Mononuclear cell (primary cell): Measurements from ENCODE around the gene ACSS3. TPM values are rescaled to one million over a fixed set of nuclear protein-coding genes. Genes with fewer than 3 reads are reported as not detected.

Experiments used
- H3K27me3 ChIP-seq: 2 replicates; pipeline ENCODE4 v1.6.0; 2011; ENCODE audit warnings: low read length, control low read depth; ENCODE audit not compliant: insufficient read depth
- H3K4me1 ChIP-seq: 2 replicates; pipeline ENCODE4 v1.5.1; 2011; ENCODE audit warnings: mild to moderate bottlenecking, low read length, control low read depth; ENCODE audit not compliant: insufficient read depth
- H3K4me3 ChIP-seq: 2 replicates; pipeline ENCODE4 v1.5.1; 2011; ENCODE audit warnings: mild to moderate bottlenecking, low read length, moderate library complexity
- H3K9me3 ChIP-seq: 2 replicates; pipeline ENCODE4 v1.5.1; 2011; ENCODE audit warnings: low read depth, mild to moderate bottlenecking, control low read depth, low read length
- total RNA-seq: library from RNA; depleted of rRNA; stranded (reverse); fragments of >200 nt; gene quantifications from one replicate; pipeline ENCODE4 v1.2.3, GENCODE V29; 2012

ACSS3 gene
- total RNA-seq, 1 donor, result 0.10 TPM

- H3K4me3 ChIP-seq, result no peak overlapping the region
- H3K27me3 ChIP-seq, result no peaks in the 10 kb centered on the region
- no peaks in the 10 kb centered on the region for H3K9me3 ChIP-seq
- no peaks in the 10 kb centered on the region for H3K4me1 ChIP-seq
Measured at GRCh38 chr12:81128930-81129554, 51.2 kb downstream of the ACSS3 start.

GRCh38 chr12:81136519-81136918 is 58.6 kb downstream of the ACSS3 start:
- no peak overlapping the region for H3K4me3 ChIP-seq
- H3K9me3 ChIP-seq, result no peaks in the 10 kb centered on the region
- no peaks in the 10 kb centered on the region for H3K4me1 ChIP-seq
- no peaks in the 10 kb centered on the region for H3K27me3 ChIP-seq

- no peaks in the 10 kb centered on the region for H3K9me3 ChIP-seq
- H3K4me1 ChIP-seq, result no peaks in the 10 kb centered on the region
- no peak overlapping the region for H3K4me3 ChIP-seq
- H3K27me3 ChIP-seq, result no peaks in the 10 kb centered on the region
Measured at GRCh38 chr12:81137801-81138200, 59.9 kb downstream of the ACSS3 start.

GRCh38 chr12:81141217-81141616 is 63.3 kb downstream of the ACSS3 start:
- Histone ChIP-seq H3K4me3 (no peak overlapping the region), H3K4me1 (no peaks in the 10 kb centered on the region), H3K9me3 (no peaks in the 10 kb centered on the region), H3K27me3 (no peaks in the 10 kb centered on the region)

GRCh38 chr12:81143057-81143456 is 65.2 kb downstream of the ACSS3 start:
- H3K9me3 ChIP-seq, result no peaks in the 10 kb centered on the region
- H3K4me3 ChIP-seq, result no peak overlapping the region
- H3K27me3 ChIP-seq, result no peaks in the 10 kb centered on the region
- H3K4me1 ChIP-seq, result no peaks in the 10 kb centered on the region

GRCh38 chr12:81146228-81147225 is 68.6 kb downstream of the ACSS3 start:
- H3K4me1 ChIP-seq, result no peaks in the 10 kb centered on the region
- H3K27me3 ChIP-seq, result no peaks in the 10 kb centered on the region
- H3K4me3 ChIP-seq, result no peak overlapping the region
- no peaks in the 10 kb centered on the region for H3K9me3 ChIP-seq

- Histone ChIP-seq H3K9me3 (no peaks in the 10 kb centered on the region), H3K27me3 (no peaks in the 10 kb centered on the region), H3K4me3 (no peak overlapping the region), H3K4me1 (no peaks in the 10 kb centered on the region)
Measured at GRCh38 chr12:81147292-81147919, 69.5 kb downstream of the ACSS3 start.

GRCh38 chr12:81150382-81150781 is 72.5 kb downstream of the ACSS3 start:
- Histone ChIP-seq H3K4me3 (no peak overlapping the region), H3K9me3 (no peaks in the 10 kb centered on the region), H3K4me1 (no peaks in the 10 kb centered on the region), H3K27me3 (no peaks in the 10 kb centered on the region)

- no peaks in the 10 kb centered on the region for H3K4me1 ChIP-seq
- H3K9me3 ChIP-seq, result no peaks in the 10 kb centered on the region
- H3K27me3 ChIP-seq, result no peaks in the 10 kb centered on the region
- H3K4me3 ChIP-seq, result no peak overlapping the region
Measured at GRCh38 chr12:81159856-81160255, 82.0 kb downstream of the ACSS3 start.

- H3K27me3 ChIP-seq, result no peaks in the 10 kb centered on the region
- H3K4me3 ChIP-seq, result no peak overlapping the region
- H3K9me3 ChIP-seq, result no peaks in the 10 kb centered on the region
Measured at GRCh38 chr12:81161680-81162079, 83.8 kb downstream of the ACSS3 start.

GRCh38 chr12:81162391-81163136 is 84.7 kb downstream of the ACSS3 start:
- no peak overlapping the region for H3K4me3 ChIP-seq
- H3K27me3 ChIP-seq, result no peaks in the 10 kb centered on the region
- no peaks in the 10 kb centered on the region for H3K4me1 ChIP-seq
- no peaks in the 10 kb centered on the region for H3K9me3 ChIP-seq

More at GRCh38 chr12:81161680-81162079, 83.8 kb downstream of the ACSS3 start:
- no peaks in the 10 kb centered on the region for H3K4me1 ChIP-seq

GRCh38 chr12:81164827-81165226 is 86.9 kb downstream of the ACSS3 start:
- H3K9me3 ChIP-seq, result no peaks in the 10 kb centered on the region
- no peak overlapping the region for H3K4me3 ChIP-seq
- no peaks in the 10 kb centered on the region for H3K27me3 ChIP-seq
- no peaks in the 10 kb centered on the region for H3K4me1 ChIP-seq

- H3K4me3 ChIP-seq, result no peak overlapping the region
Measured at GRCh38 chr12:81166790-81167189, 88.9 kb downstream of the ACSS3 start.

GRCh38 chr12:81167694-81168093 is 89.8 kb downstream of the ACSS3 start:
- no peak overlapping the region for H3K4me3 ChIP-seq
- H3K4me1 ChIP-seq, result no peaks in the 10 kb centered on the region
- H3K27me3 ChIP-seq, result no peaks in the 10 kb centered on the region
- H3K9me3 ChIP-seq, result no peaks in the 10 kb centered on the region

More at GRCh38 chr12:81166790-81167189, 88.9 kb downstream of the ACSS3 start:
- Histone ChIP-seq H3K27me3 (no peaks in the 10 kb centered on the region), H3K4me1 (no peaks in the 10 kb centered on the region), H3K9me3 (no peaks in the 10 kb centered on the region)
